Dedifferentiated amniotic fluid mesenchymal stem cell (primary cell): ENCODE data around the gene RTN4RL1.

Experiments
- DNase-seq: peaks from one replicate; pipeline ENCODE4 v3.0.0-alpha.2; 2016; ENCODE audit errors: extremely low spot score

The RTN4RL1 gene

GRCh38 chr17:2059547-2060384 lies 34.6 kb upstream of the RTN4RL1 start:
- no peak for DNase-seq

- DNase-seq, result no peak
Measured at GRCh38 chr17:2058586-2059546, 33.7 kb upstream of the RTN4RL1 start.

- no peak for DNase-seq
Measured at GRCh38 chr17:2057760-2058585, 32.8 kb upstream of the RTN4RL1 start.

GRCh38 chr17:2057175-2057759 lies 32.1 kb upstream of the RTN4RL1 start:
- DNase-seq, result no peak

GRCh38 chr17:2056206-2057174 lies 31.4 kb upstream of the RTN4RL1 start:
- DNase-seq, result no peak

- no peak for DNase-seq
Measured at GRCh38 chr17:2055292-2056205, 30.4 kb upstream of the RTN4RL1 start.

- peak; percentile 65 for DNase-seq
Measured at GRCh38 chr17:2054512-2055291, 29.6 kb upstream of the RTN4RL1 start, which contains the start of gene HIC1. Gene HIC1 (plus strand): TSS chr17:2055103. CDS start chr17:2056691, 1,588 bp downstream.

GRCh38 chr17:2054262-2054511 lies 29.1 kb upstream of the RTN4RL1 start:
- no peak for DNase-seq

GRCh38 chr17:2053380-2054261 lies 28.5 kb upstream of the RTN4RL1 start:
- peak; percentile 41 for DNase-seq

- no peak for DNase-seq
Measured at GRCh38 chr17:2051933-2052559, 26.9 kb upstream of the RTN4RL1 start.

GRCh38 chr17:2051061-2051932 lies 26.2 kb upstream of the RTN4RL1 start:
- DNase-seq, result no peak

GRCh38 chr17:2050300-2051060 lies 25.3 kb upstream of the RTN4RL1 start:
- no peak for DNase-seq

- DNase-seq, result peak; percentile 63
Measured at GRCh38 chr17:2049333-2050299, 24.5 kb upstream of the RTN4RL1 start.

GRCh38 chr17:2048805-2049204 lies 23.7 kb upstream of the RTN4RL1 start:
- DNase-seq, result no peak
